Measurements from ENCODE around the gene PDE3A.
A peak's percentile ranks its signal among the peaks of the same experiment; 100 is the strongest.
"Not testable (repeated sequence)": the region's sequence is repeated elsewhere in the genome, so short reads cannot be mapped to it uniquely, and the experiment has no call there.

Gene PDE3A

GRCh38 chr12:20375560-20375959 is 7.2 kb downstream of the PDE3A start:
- no peak for DNase-seq

- DNase-seq = no peak
Observed at GRCh38 chr12:20376984-20377383, 8.6 kb downstream of the PDE3A start.

DNA sequence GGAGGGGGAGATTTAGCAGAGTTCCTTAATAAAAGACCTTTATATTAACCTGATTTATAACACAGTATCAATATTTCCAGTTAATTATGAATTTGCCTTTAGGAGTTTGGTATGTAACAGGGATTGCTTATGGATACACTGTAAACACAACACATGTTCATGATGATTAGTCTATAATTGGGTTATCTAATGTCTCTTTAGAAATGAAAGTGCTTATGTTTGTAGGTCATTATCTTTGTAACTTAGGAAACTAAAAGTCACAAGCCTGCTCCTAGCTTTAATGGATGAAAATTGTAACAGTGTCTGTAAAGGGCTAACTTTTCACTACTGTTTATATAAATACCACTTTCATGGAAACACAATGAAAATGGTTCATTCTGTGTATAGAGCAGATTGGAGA is 9.4 kb downstream of the PDE3A start:
- DNase-seq = no peak

GRCh38 chr12:20382117-20382516 is 13.8 kb downstream of the PDE3A start:
- DNase-seq = no peak

- DNase-seq = no peak
Observed at GRCh38 chr12:20383612-20384011, 15.3 kb downstream of the PDE3A start.

GRCh38 chr12:20384836-20385235 is 16.5 kb downstream of the PDE3A start:
- DNase-seq = not testable (repeated sequence)

DNA sequence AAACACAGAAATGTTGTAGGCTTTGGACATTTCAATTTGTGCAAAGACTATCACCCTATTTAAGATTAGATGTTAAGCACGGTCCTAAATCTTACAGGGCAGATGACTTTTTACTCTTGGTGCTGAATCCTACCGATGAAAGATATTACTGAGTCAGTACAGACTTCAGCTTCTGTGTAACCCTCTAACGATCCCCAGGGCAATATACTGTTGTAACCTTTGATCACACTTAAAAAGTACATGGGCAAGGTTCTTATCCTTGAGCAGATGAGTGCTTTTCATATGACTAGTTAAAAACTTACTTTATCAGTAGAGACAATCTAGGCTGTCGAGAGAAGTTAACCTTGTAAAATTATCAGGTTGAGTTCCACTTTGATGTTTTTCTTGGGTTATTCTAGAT is 22.5 kb downstream of the PDE3A start:
- no peak for DNase-seq

DNA sequence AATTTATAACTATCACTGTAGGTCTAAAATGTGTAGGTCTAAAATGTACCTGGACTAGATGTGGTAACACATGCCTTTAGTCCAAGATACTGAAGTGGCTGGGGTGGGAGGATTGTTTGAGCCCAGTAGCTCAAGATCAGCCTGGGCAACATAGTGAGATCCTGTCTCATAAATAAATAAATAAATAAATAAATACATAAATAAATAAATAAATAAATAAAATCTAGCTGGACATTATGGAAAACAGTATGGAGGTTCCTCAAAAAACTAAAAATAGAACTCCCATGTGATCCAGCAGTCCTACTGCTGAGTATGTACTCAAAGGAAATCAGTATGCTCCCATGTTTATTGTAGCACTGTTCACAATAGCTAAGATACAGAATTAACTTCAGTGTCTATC is 24.0 kb downstream of the PDE3A start:
- DNase-seq = no peak

- no peak for DNase-seq
Observed at GRCh38 chr12:20393707-20394106, 25.4 kb downstream of the PDE3A start.

DNA sequence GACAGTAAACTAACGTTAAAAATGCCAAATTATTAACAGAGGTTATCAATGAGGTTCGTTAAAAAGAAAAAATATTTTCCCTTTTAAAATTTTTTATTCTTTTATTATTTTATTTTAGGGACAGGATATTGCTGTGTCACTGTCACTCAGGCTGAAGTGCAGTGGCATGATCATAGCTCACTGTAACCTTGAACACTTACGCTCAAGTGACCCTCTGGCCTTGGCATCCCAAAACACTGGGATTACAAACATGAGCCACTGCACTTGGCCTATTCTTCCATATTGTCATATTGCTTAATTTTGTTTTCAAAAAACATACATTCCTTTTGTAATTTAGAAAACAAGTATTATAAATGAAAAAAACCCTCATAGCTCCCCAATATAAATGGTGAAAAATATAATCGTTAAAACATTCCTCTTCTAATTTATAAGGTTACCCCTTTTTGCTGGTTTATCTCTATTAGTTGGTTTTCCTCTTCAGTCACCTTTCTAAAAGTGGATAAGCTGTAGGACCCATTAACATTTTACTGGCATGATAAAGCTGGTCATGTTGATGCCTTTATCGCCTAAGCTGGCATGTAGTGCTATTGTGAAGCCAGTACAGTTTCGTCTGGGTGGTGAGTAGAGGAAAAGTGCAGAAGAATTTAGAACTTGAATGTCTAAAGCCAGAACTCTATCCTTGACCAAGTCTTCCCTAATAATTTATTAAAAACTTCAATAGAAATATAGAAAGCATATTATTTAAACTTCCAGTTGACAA is 27.6 kb downstream of the PDE3A start:
- DNase-seq = no peak

DNA sequence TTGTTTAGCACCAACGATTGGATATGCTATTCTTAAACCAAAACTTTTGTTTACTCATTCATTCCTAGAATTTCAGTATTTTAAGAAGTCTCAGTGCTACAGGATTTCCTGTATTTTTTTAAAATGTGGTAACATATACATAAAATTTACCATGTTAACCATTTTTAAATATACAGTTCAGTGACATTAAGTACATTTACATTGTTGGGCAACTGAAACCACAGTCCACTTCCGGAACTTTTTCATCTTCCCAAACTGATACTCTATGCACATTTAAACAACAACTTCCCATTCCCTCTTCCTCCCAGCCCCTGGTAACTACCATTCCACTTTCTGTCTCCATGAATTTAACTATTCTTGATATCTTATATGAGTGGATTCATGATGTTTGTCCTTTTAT is 30.3 kb downstream of the PDE3A start:
- no peak for DNase-seq

DNA sequence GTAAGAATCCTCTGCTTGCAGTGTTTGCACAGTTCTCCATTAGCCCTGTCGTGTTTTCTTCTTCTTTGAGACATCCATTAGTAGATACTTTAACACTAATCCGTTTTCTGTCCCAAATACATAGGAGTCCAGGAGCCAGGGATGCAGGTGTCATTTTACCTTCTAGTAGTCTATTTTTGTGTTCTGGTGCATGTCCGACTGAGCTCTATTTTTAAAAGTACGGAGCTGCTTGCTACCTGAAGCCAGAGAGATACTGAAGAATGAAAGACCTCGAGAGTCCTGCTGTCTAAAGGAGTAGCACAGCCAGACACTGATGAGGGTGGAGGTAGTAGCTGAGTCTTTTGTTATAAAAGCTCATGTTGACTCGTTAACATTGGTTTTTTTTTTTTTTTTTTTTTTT is 31.7 kb downstream of the PDE3A start:
- no peak for DNase-seq

- DNase-seq = no peak
Observed at GRCh38 chr12:20403230-20403629, 34.9 kb downstream of the PDE3A start.

DNA sequence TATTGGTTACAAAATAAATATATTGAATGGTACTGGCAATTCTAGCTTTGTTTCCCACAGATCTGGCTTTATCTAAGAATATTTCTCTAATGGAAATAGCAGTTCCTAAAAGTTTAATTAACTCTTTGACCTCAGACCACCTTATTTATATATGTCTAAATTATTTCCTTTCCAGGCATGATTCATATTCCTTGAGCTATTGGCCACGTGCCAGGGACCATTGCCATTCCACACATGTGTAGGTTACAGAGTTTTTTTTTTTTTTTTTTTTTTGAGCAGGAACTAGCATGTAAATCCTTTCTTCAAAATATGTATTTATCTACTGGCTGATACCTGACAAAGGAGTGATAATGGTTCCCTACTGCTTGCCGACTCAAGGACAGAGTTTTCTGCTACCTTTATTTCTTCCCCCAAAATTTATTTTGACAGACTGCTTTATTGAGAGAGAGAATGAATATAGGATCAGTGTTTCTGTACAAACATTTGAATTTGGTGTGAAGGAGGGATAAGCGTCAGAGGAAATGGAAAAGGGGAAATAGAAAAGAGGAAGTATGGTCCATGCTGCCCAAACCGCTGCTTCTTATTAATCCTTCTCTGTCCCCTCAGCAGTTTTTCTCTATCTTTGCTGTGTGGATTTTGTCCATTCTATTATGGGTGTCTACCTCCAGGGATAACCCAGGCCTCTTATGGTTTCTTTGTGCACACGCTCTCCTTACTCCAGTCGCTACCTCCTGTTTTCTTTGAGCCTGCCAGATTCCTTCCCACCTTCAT is 36.4 kb downstream of the PDE3A start:
- DNase-seq = no peak

GRCh38 chr12:20409607-20410377 is 41.5 kb downstream of the PDE3A start:
- no peak for DNase-seq

GRCh38 chr12:20410734-20411133 is 42.4 kb downstream of the PDE3A start:
- no peak for DNase-seq

GRCh38 chr12:20411345-20411744 is 43.0 kb downstream of the PDE3A start:
- peak; percentile 19 to 54 for DNase-seq

DNA sequence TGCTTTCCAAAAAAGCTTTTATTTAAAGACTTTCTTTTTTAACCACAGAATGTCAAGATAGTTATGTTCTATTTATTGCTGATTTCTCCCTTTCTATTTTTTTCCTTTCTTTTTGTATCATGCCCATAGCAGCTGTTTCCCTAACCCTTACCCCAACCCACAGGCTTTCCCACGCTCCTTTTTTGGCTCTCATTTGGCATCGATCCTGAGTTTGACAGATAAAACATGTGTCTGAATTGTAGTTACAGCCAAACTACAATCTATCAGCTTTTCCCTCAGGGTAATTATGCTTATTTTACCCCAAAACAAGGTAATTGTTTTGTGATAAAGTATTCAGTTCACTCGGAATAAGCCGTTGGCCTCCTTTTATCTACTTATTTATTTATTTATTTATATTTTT is 46.7 kb downstream of the PDE3A start:
- DNase-seq = no peak

DNA sequence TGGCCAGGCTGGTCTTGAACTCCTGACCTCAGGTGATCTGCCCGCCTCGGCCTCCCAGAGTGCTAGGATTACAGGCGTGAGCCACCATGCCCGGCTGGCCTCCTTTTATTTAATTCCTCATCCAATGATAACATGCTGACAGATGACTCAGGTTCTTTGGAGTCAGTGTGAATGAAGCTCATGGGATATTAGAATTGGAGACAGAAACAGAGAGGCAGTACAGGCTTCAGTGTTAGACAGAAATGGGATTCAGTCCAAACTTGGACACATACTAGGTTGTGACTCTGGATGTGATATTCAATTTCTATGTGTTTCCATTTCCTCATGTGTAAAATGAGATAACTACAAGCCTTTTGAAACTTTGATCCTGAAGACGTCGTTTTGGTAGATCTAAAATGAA is 47.3 kb downstream of the PDE3A start:
- no peak for DNase-seq

DNA sequence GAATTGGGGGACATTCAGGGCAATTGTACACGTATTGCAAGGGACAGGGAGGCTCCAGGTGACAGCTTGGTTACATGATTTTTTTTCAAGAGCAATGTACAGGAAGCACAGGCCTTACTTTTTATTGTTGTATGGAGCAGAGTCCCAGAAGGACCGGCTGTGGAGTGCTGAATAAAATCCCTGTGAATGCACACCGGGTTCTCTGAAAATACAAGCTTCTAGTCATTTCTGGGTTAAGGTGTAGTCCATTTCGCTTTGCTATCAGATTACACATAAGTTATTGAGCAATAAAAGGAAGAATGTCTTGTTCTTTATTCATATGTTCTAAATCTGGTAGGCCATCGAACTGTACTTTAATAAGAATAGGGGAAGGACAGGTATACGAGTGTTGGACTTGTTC is 52.2 kb downstream of the PDE3A start:
- DNase-seq = no peak

DNA sequence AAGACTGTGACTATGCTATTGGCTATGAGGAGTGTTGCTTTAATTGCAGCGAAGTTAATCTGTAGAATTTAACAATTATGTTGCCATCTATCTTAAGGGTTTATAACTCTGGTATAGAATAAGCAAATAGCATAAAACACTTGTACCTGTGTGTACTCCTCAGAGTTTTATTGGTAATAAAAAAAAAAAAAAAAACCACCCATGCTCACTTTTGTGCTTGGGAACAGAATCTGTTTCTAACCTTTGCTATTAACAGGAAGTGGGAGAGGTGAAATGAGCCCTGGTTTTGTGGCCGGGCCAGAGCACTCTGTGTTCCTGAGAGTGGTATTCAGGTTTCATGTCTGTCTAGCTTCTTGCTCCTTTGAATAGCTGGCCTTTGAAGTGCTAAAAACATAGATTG is 53.1 kb downstream of the PDE3A start:
- no peak for DNase-seq

GRCh38 chr12:20423557-20423956 is 55.2 kb downstream of the PDE3A start:
- no peak for DNase-seq

- DNase-seq = no peak
Observed at GRCh38 chr12:20424841-20425240, 56.5 kb downstream of the PDE3A start.

- no peak for DNase-seq
Observed at GRCh38 chr12:20426191-20426590, 57.9 kb downstream of the PDE3A start.

All from NCI-H1930 (cell line).